HUDEP-2 (cell line): Measurements from ENCODE around the gene TAAR1.
"Not testable (repeated sequence)": the region's sequence is repeated elsewhere in the genome, so short reads cannot be mapped to it uniquely, and the experiment has no call there.

Experiments used
- DNase-seq, 76 experiments: peaks; one replicate each; lab custom pipeline; 2025; ENCODE audit not compliant: unreplicated experiment in 76 of 76; lab: John Stamatoyannopoulos, UW

The TAAR1 gene

GRCh38 chr6:132600900-132601299, 58.1 kb downstream of the TAAR1 start:
- DNase-seq = not testable (repeated sequence)

- DNase-seq = peak in 6 of 76 experiments; percentile 9 to 41 (median 28)
These were observed 60.5 kb downstream of the TAAR1 start for GRCh38 chr6:132598473-132598872.

GRCh38 chr6:132596201-132596600, 62.8 kb downstream of the TAAR1 start:
- no peak for DNase-seq
